NCI-H146 treated with DMSO at 0.1 percent for 48 hours (cell line): ENCODE results near the gene ABL1.

Source experiments
- DNase-seq: peaks from one replicate; lab custom pipeline; 2025; ENCODE audit not compliant: unreplicated experiment; lab: John Stamatoyannopoulos, UW

The ABL1 gene

DNA sequence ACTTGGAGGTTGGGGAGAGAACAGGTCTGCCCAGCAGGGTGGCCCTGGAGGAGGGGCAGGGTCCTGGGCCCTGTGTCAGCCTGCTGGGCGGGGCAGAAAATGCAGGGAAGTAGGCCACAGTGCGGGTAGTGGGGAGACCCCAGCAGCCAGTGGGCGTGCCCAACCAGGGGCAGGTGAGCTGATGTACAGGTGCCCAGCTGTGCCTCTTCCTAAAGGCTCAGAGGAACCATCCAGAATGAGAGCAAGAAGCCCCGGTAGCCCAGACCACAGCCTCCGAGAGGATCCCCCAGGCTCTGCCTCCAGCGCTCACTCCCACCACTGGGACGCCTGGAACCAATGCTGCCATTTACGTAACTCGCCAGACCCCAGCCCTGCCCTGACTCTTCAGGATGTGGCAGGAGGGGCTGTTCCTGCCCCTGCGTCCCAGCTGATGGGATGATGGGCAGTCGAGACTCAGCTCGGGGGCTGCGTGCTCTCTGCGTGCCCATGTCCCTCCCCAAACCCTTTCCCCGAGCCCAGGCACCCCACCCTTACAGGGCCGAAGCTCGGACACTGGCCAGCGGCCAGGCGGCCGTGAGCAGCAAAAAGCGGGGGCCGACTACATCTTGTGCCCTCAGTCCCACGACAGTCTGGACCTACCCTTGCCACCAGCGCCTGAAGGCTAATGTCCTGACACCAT lies 79.5 kb downstream of the ABL1 start:
- DNase-seq: no peak

- no peak for DNase-seq
These were observed 80.0 kb downstream of the ABL1 start for GRCh38 chr9:130915096-130915447.

DNA sequence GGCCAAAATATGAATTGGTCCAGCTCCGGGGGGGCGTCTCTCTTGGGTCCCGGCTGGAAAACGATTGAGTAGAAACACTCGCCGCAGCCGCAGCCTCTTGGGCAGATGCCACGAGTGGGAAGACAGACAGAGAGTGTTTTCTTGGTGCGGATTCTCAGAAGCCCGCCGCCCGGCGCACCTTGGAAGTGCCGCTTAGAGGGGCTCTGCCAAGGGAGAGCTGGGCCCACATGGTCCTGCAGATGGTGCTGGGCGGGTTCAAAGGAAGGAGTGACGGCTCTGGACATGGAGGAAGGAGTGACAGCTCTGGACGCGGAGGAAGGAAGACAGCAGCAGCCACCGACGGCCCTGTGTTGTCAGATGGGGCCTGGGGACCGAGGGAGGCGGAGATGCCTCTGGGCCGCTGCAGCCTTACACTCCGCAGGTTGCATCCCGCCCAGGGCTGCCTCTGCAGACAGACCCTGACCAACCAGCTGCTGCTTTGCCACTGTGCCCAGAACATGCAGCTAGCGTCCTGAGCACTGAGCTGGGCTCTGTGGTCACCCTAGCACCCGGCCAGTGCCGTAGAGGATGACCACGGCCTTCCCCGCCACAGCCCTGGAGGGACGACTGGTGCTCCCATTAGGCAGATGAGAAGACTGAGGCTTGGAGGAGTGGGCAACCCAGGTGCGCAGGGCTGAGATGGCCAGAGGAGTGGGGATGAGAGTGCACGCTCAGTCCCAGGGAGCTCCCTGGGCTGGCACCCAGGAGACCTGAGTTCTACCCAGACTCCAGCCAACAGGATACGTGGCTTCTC lies 82.3 kb downstream of the ABL1 start:
- no peak for DNase-seq

- no peak for DNase-seq
These were observed 83.2 kb downstream of the ABL1 start for GRCh38 chr9:130918101-130918825.

- no peak for DNase-seq
These were observed 83.9 kb downstream of the ABL1 start for GRCh38 chr9:130918826-130919558.

DNA sequence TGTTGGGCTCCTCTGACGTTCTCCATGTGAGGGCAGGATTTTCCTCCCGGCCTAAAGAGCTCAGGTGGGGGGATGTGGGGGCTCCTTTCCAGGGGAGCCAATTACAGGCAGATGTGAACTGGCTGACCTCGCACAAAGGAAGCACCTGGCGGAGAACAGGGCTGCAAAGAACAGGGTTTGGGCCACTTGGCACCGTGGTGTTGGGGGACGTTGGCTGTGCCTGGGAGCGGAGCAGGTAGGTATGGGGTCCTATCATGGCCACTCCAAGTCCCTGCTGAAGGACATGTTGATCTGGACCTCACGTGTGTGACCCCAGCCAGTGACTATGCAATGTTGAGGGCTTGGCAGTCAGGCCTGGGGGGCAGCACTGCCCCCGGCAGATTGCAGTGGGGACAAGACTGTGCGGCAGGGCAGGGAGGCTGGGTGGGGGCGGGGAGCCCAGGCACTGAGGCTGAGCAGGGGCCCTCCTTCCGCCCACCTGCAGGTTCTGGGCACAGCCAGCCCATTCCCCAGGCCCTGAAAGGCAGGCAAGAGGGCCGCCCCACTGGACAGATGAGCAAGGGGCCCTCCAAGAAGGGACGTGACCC lies 84.6 kb downstream of the ABL1 start:
- DNase-seq: no peak

GRCh38 chr9:130920233-130920632 lies 85.2 kb downstream of the ABL1 start:
- no peak for DNase-seq

- no peak for DNase-seq
These were observed 85.8 kb downstream of the ABL1 start for GRCh38 chr9:130920762-130921299.

GRCh38 chr9:130921300-130921988 lies 86.4 kb downstream of the ABL1 start:
- DNase-seq: no peak

- no peak for DNase-seq
These were observed 87.2 kb downstream of the ABL1 start for GRCh38 chr9:130921989-130922892.

DNA sequence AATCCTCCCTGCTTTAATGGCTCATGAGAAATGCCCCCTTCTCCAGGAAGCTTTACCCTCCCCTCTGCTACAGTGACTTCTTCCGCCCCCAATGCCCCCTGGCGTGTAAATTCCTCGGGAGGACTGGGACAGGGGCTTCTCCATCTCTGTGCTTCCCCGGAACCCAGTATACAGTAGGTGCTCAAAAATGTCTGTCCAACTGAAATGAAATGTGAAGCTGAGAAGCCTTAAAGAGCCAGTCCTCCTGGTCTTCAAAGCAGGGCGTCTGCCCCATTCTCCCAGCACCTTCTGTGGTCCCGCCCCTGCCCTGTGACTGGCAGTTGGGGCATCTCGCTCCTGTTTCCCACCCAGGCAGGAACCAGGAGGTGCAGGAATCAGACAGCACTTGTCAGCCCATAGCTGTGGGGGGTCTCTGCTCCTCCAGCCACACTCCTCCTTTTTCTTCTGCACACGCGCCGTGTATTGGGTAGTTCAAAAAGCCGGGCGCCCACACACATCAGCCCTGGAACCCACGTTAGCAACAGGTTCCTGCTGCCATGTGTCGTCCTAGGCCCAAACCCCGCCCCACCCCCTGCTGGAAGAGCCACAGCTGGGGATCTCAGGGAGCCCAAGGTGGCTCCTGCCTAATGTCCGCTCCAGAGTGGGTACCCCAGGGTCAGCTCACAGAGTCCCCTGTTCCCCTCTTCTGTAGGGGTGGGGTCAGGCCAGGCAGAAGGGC lies 88.0 kb downstream of the ABL1 start:
- DNase-seq: no peak

- DNase-seq: no peak
These were observed 88.8 kb downstream of the ABL1 start for GRCh38 chr9:130923611-130924447.

- no peak for DNase-seq
These were observed 89.4 kb downstream of the ABL1 start for GRCh38 chr9:130924448-130924788.

DNA sequence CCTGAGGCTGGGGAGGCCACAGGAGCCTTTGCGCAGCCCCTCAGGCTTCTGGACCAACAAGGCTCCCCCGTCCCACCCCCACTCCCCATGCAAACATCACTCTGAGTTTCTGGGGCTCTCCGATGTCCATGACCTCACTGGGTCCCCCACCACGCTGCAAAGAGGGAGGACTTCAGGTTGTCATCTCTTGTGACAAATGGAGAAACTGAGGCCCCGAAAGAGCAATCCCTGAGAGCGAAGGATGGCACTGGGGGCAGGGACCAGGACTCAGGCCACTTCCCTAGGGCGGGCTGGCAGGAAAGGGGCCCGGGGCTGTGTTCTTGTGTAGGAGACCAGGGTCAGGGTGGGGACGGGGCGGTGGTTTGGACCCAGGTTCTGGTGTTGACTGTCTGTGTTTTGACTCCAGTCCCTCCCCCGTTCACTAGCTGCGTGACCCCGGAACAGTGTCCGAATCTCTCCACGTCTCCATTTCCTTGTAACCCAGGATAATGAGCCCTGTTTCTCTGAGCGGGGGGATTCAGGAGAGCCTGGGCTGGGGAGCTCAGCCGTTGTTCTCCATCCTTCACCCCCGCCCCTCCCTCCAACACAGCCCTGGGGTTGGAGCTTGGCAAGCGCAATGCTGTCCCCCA lies 90.1 kb downstream of the ABL1 start:
- no peak for DNase-seq

DNA sequence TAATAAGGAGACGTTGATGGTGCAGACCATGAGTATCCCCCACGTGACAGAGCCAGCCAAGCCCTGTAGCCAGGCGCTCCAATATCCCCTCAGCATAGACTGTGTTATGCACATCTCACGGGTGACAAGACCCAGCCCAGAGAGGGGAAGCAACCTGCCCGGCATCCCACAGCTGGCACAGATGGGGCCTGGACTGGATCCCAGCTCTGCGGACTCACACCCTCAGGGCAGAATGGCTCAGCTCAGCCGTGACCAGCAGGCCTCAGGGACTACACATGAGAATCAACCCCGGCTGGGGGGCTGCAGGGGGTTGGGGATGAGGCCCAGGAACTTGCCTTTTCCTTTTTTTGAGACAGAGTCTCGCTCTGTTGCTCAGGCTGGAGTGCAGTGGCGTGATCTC lies 92.3 kb downstream of the ABL1 start:
- no peak for DNase-seq

- DNase-seq: no peak
These were observed 93.2 kb downstream of the ABL1 start for GRCh38 chr9:130927995-130928900.
